ENCODE data around the gene TMEFF2. TPM values are rescaled to one million over a fixed set of nuclear protein-coding genes. Genes with fewer than 3 reads are reported as not detected.

The TMEFF2 gene
- total and polyA plus RNA-seq, 2 of the 8 experiments (the other 6 are each of a cell fraction or from before 2014, with no cell fraction given): 0.91 to 3.7 TPM

DNA sequence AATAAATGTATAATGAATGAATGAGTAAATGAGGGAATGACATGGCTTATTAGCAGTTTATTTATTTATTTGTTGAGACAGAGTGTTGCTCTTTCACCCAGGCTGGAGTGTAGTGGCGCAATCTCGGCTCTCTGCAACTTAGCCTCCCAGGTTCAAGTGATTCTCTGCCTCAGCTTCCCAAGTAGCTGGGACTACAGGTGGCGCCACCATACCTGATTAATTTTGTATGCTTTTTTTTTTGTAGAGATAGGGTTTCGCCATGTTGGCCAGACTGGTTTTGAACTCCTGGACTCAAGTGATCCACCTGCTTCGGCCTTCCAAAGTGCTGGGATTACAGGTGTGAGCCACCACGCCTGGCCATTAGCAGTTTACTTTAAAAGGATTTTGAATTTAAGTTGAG, 247.5 kb downstream of the TMEFF2 start:
- H3K4me3 ChIP-seq (ENCODE audit: extremely low read depth in 1 of 4, insufficient read depth in 2 of 4, low read depth in 3 of 4, low read length in 4 of 4): no peak overlapping the region
- no peaks in the 10 kb centered on the region for H3K23me2 ChIP-seq (ENCODE audit: low read depth, low read length)
- no peak overlapping the region for H2BK15ac ChIP-seq (ENCODE audit: low read length)
- no peak overlapping the region for H3K14ac ChIP-seq (ENCODE audit: insufficient read length)
- CTCF ChIA-PET (ENCODE audit: partially characterized antibody): interaction anchor here (0.7 to 2.8 kb wide), 8 partner anchors 9 to 247 kb away, joined by 3 to 19 read pairs (median 3); no protein-coding TSS in a partner anchor
- no peak overlapping the region for H3K18ac ChIP-seq (ENCODE audit: extremely low read depth, low read length)
- H4K8ac ChIP-seq (ENCODE audit: extremely low read depth, insufficient read depth, low read length): no peak overlapping the region
- H3K36me3 ChIP-seq (ENCODE audit: control insufficient read depth in 2 of 4, insufficient read depth in 4 of 4, low read length in 3 of 4): no peaks in the 10 kb centered on the region
- no peak for DNase-seq (ENCODE audit: low read depth in 1 of 2, low spot score in 2 of 2)
- no peak overlapping the region for H2BK5ac ChIP-seq (ENCODE audit: low read depth, low read length)
- no peak overlapping the region for H2AK5ac ChIP-seq (ENCODE audit: low read depth, low read length)
- FAIRE-seq: no peak
- no peaks in the 10 kb centered on the region for H3K9me3 ChIP-seq (ENCODE audit: insufficient read depth in 2 of 2, low read depth in 1 of 2, low read length in 1 of 2)
- POLR2A ChIA-PET (ENCODE audit: partially characterized antibody): interaction anchor here (1.3 kb wide), 1 partner anchor 8 kb away, joined by 3 read pairs; no protein-coding TSS in a partner anchor
- H4K20me1 ChIP-seq (replicated peaks in 1 of 2; ENCODE audit: control insufficient read depth in 1 of 2, insufficient read depth in 2 of 2, low read length in 2 of 2): no peaks in the 10 kb centered on the region
- no peak overlapping the region for H2BK120ac ChIP-seq (replicated peaks; ENCODE audit: low read depth, low read length)
- H3K56ac ChIP-seq (replicated peaks; ENCODE audit: insufficient read length, low read depth, low read length): no peak overlapping the region
- no peak overlapping the region for H2BK20ac ChIP-seq (ENCODE audit: low read length)
- no peaks in the 10 kb centered on the region for H3K79me2 ChIP-seq (ENCODE audit: control insufficient read depth in 1 of 2, insufficient read depth in 2 of 2, low read length in 2 of 2)
- no peak overlapping the region for H3K4ac ChIP-seq (replicated peaks; ENCODE audit: insufficient read length, low read depth, low read length)
- H2BK12ac ChIP-seq (ENCODE audit: low read depth, low read length): no peak overlapping the region
- H3K23ac ChIP-seq (ENCODE audit: insufficient read length): no peak overlapping the region
- no peak overlapping the region for H3K9ac ChIP-seq (replicated peaks in 1 of 4; ENCODE audit: extremely low read depth in 1 of 4, low read depth in 3 of 4, low read length in 3 of 4)
- H4K5ac ChIP-seq (ENCODE audit: insufficient read length, low read depth, low read length): no peak overlapping the region
- H3K27me3 ChIP-seq (replicated peaks in 1 of 4; ENCODE audit: control insufficient read depth in 3 of 4, extremely low read depth in 1 of 4, insufficient read depth in 3 of 4, low read length in 3 of 4): no peaks in the 10 kb centered on the region
- H4K91ac ChIP-seq (replicated peaks; ENCODE audit: insufficient read length, low read length): no peak overlapping the region
- H3K4me2 ChIP-seq (ENCODE audit: insufficient read depth in 1 of 2, low read depth in 2 of 2, low read length in 2 of 2): no peak overlapping the region
- H3K27ac ChIP-seq (ENCODE audit: low read depth, low read length): no peak overlapping the region
- 92% methylated on average over 6 of the region's 6 CpGs; no CpG with 5 or more reads in 1 of the 2 experiments for WGBS, 2 experiments (ENCODE audit: extremely low coverage in 1 of 2, insufficient coverage in 1 of 2, insufficient read length in 1 of 2, insufficient replicate concordance in 2 of 2, low coverage in 1 of 2, low lambda C conversion rate in 2 of 2, missing lambda C conversion rate in 1 of 2)
- TF ChIP-seq, protein P1, sequence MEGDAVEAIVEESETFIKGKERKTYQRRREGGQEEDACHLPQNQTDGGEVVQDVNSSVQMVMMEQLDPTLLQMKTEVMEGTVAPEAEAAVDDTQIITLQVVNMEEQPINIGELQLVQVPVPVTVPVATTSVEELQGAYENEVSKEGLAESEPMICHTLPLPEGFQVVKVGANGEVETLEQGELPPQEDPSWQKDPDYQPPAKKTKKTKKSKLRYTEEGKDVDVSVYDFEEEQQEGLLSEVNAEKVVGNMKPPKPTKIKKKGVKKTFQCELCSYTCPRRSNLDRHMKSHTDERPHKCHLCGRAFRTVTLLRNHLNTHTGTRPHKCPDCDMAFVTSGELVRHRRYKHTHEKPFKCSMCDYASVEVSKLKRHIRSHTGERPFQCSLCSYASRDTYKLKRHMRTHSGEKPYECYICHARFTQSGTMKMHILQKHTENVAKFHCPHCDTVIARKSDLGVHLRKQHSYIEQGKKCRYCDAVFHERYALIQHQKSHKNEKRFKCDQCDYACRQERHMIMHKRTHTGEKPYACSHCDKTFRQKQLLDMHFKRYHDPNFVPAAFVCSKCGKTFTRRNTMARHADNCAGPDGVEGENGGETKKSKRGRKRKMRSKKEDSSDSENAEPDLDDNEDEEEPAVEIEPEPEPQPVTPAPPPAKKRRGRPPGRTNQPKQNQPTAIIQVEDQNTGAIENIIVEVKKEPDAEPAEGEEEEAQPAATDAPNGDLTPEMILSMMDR (IDR thresholded peaks at IDR 0.05; ENCODE audit: control extremely low read depth in 1 of 3, insufficient read depth in 1 of 3, low read depth in 1 of 3, low read length in 3 of 3): peak in 1 of 3 experiments; percentile 17; a peak in 1 of 4 replicates
- TF ChIP-seq TAF7 (optimal IDR thresholded peaks at IDR 0.05; ENCODE audit: borderline replicate concordance, low read depth, low read length): no peak
- TF ChIP-seq RAD21 (IDR thresholded peaks at IDR 0.05 in 1 of 2, conservative IDR thresholded peaks at IDR 0.05 in 1 of 2; ENCODE audit: low read depth in 2 of 2, low read length in 2 of 2): peak; percentile 38 to 46; a peak in 3 of 4 replicates
- no peak for TF ChIP-seq TCF12 (IDR thresholded peaks at IDR 0.05; ENCODE audit: low read depth, low read length)
- H3K79me1 ChIP-seq (ENCODE audit: low read depth, low read length): no peaks in the 10 kb centered on the region
- no peaks in the 10 kb centered on the region for H3K4me1 ChIP-seq (replicated peaks in 1 of 4; ENCODE audit: control insufficient read depth in 3 of 4, insufficient read depth in 4 of 4, low read length in 3 of 4)
- no peak overlapping the region for H2AFZ ChIP-seq (ENCODE audit: low read length)

All from H1 (cell line).